BE2C (cell line): Measurements from ENCODE around the gene DNAJC24.

Experiments used
- DNase-seq: peaks from one replicate; pipeline ENCODE4 v3.0.0-alpha.2; 2020
- H3K27me3 ChIP-seq: fragments of 250-450 bp; sonication (Bioruptor Pico); 2 replicates; pipeline ENCODE4 v1.5.1; 2020; ENCODE audit warnings: mild to moderate bottlenecking
- H3K36me3 ChIP-seq: fragments of 250-450 bp; sonication (Bioruptor Pico); 2 replicates; pipeline ENCODE4 v1.5.1; 2020; ENCODE audit warnings: mild to moderate bottlenecking
- H3K4me1 ChIP-seq: fragments of 250-450 bp; sonication (Bioruptor Pico); 2 replicates; pipeline ENCODE4 v1.5.1; 2020
- H3K4me3 ChIP-seq: 2 replicates; pipeline ENCODE4 v1.5.1; 2011; ENCODE audit warnings: low read depth, low read length
- H3K9me3 ChIP-seq: fragments of 250-450 bp; sonication (Bioruptor Pico); 2 replicates; pipeline ENCODE4 v1.5.1; 2020
- TF ChIP-seq, protein P1 (sequence below): IDR thresholded peaks from 2 replicates; pipeline ENCODE4 v1.5.1; 2012; ENCODE audit warnings: mild to moderate bottlenecking, low read depth, low read length

Gene DNAJC24

GRCh38 chr11:31328697-31329096 lies 41.0 kb upstream of the DNAJC24 start:
- H3K4me3 ChIP-seq, result no peak overlapping the region
- H3K4me1 ChIP-seq, result no peaks in the 10 kb centered on the region
- TF ChIP-seq, protein P1, sequence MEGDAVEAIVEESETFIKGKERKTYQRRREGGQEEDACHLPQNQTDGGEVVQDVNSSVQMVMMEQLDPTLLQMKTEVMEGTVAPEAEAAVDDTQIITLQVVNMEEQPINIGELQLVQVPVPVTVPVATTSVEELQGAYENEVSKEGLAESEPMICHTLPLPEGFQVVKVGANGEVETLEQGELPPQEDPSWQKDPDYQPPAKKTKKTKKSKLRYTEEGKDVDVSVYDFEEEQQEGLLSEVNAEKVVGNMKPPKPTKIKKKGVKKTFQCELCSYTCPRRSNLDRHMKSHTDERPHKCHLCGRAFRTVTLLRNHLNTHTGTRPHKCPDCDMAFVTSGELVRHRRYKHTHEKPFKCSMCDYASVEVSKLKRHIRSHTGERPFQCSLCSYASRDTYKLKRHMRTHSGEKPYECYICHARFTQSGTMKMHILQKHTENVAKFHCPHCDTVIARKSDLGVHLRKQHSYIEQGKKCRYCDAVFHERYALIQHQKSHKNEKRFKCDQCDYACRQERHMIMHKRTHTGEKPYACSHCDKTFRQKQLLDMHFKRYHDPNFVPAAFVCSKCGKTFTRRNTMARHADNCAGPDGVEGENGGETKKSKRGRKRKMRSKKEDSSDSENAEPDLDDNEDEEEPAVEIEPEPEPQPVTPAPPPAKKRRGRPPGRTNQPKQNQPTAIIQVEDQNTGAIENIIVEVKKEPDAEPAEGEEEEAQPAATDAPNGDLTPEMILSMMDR, result no peak
- no peaks in the 10 kb centered on the region for H3K27me3 ChIP-seq
- no peaks in the 10 kb centered on the region for H3K36me3 ChIP-seq
- H3K9me3 ChIP-seq, result no peaks in the 10 kb centered on the region
- no peak for DNase-seq

DNA sequence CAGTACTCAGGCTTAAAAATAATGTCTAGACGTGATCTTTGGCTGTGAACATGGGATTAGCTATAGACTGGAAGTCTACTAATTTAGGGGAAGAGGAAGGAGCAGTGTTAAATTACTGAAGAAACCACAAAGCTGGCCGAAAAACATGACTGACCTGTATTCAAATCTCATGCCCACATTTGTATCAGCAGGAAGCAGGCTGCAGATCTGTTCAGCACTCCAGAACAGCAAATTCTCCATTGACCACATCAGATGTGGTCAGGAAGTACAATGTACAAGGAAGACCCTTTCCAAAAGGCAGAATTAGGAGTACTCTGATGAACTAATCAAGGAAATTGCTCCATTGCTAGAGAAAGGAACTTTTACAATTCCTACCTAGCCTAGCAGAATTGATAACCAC lies 31.9 kb upstream of the DNAJC24 start:
- no peaks in the 10 kb centered on the region for H3K36me3 ChIP-seq
- H3K27me3 ChIP-seq, result no peaks in the 10 kb centered on the region
- no peak for DNase-seq
- no peak overlapping the region for H3K4me3 ChIP-seq
- H3K9me3 ChIP-seq, result no peaks in the 10 kb centered on the region
- TF ChIP-seq, protein P1, result no peak
- no peaks in the 10 kb centered on the region for H3K4me1 ChIP-seq

GRCh38 chr11:31340903-31341572 lies 28.6 kb upstream of the DNAJC24 start:
- H3K27me3 ChIP-seq, result no peaks in the 10 kb centered on the region
- H3K36me3 ChIP-seq, result no peaks in the 10 kb centered on the region
- TF ChIP-seq, protein P1, result peak; percentile 61
- no peaks in the 10 kb centered on the region for H3K9me3 ChIP-seq
- no peak overlapping the region for H3K4me3 ChIP-seq
- H3K4me1 ChIP-seq, result no peaks in the 10 kb centered on the region
- peak; percentile 4 for DNase-seq

DNA sequence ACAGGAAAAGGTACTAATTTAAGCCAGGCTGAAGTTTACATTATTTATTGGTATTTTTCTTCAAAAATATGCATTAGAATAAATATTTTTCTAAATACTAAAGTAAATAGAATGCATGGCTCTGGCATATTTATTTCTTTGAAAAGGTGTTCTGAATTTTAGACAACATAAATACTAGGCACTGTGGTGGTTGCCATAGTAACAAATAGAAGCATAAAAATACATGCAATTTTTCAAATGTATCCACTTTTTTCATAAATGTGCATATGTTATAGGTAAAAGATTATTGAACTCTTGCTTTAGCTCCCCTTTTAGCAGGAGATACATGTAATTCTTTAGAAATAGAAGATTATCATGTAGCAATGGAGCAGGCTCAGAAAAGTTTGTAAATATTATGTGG lies 18.5 kb upstream of the DNAJC24 start:
- no peaks in the 10 kb centered on the region for H3K9me3 ChIP-seq
- no peak overlapping the region for H3K4me3 ChIP-seq
- DNase-seq, result no peak
- TF ChIP-seq, protein P1, result no peak
- H3K4me1 ChIP-seq, result no peaks in the 10 kb centered on the region
- H3K27me3 ChIP-seq, result no peaks in the 10 kb centered on the region
- no peaks in the 10 kb centered on the region for H3K36me3 ChIP-seq

- no peaks in the 10 kb centered on the region for H3K9me3 ChIP-seq
- H3K27me3 ChIP-seq, result no peaks in the 10 kb centered on the region
- no peaks in the 10 kb centered on the region for H3K36me3 ChIP-seq
- TF ChIP-seq, protein P1, result no peak
- no peaks in the 10 kb centered on the region for H3K4me1 ChIP-seq
- no peak overlapping the region for H3K4me3 ChIP-seq
- DNase-seq, result no peak
These were observed 14.5 kb upstream of the DNAJC24 start for GRCh38 chr11:31355131-31355530.

DNA sequence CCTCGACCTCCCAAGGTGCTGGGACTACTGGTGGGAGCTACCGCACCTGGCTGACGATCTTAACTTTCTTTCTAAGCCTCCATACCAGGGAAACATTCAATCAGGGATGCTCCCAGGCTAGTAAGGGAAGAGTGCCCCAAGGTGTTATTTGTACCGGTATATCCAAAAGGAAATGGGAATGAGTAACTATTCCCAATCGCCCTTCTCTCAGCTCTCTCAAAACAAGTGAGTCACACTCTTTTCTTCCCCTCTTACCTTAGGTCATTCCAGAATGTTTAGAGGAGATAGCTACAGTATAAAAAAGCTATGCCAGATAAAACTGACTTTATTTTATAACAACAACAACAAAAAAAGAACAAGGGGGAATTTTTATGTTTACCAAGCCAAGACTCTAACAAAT lies 13.8 kb upstream of the DNAJC24 start:
- Histone ChIP-seq H3K27me3 (no peaks in the 10 kb centered on the region), H3K4me3 (no peak overlapping the region)
- no peak for DNase-seq

More for the DNA sequence above, 13.8 kb upstream of the DNAJC24 start:
- Histone ChIP-seq H3K4me1 (no peaks in the 10 kb centered on the region), H3K9me3 (no peaks in the 10 kb centered on the region), H3K36me3 (no peaks in the 10 kb centered on the region)
- TF ChIP-seq, protein P1, result no peak
